ENCODE measurements around the gene CRTC1. TPM values are rescaled to one million over a fixed set of nuclear protein-coding genes. Genes with fewer than 3 reads are reported as not detected.
"Not testable (repeated sequence)": the region's sequence is repeated elsewhere in the genome, so short reads cannot be mapped to it uniquely, and the experiment has no call there.

The CRTC1 gene
- total RNA-seq, 1 experiment from 2014 or later: 3.7 TPM

- DNase-seq: no peak
- Histone ChIP-seq H4K20me1 (ENCODE audit: insufficient read depth, low read depth, low read length) (no peaks in the 10 kb centered on the region), H3K36me3 (ENCODE audit: insufficient read depth, low read length) (no peaks in the 10 kb centered on the region), H2AFZ (ENCODE audit: low read length) (no peak overlapping the region), H3K9me3 (ENCODE audit: low read length) (no peaks in the 10 kb centered on the region), H3K4me1 (ENCODE audit: low read length) (no peaks in the 10 kb centered on the region), H3K4me2 (ENCODE audit: low read depth, low read length, poor library complexity, severe bottlenecking) (no peak overlapping the region), H3K79me2 (ENCODE audit: low read length) (no peaks in the 10 kb centered on the region), H3K9ac (ENCODE audit: low read length) (no peak overlapping the region), H3K27me3 (ENCODE audit: low read length) (no peaks in the 10 kb centered on the region), H3K9me2 (replicated peaks; ENCODE audit: insufficient read depth, low read length) (no peaks in the 10 kb centered on the region), H3K27ac (ENCODE audit: low read length) (no peak overlapping the region), H3K4me3 (ENCODE audit: low read length) (no peak overlapping the region)
Observed at GRCh38 chr19:18807861-18808331, 124.4 kb downstream of the CRTC1 start.

DNA sequence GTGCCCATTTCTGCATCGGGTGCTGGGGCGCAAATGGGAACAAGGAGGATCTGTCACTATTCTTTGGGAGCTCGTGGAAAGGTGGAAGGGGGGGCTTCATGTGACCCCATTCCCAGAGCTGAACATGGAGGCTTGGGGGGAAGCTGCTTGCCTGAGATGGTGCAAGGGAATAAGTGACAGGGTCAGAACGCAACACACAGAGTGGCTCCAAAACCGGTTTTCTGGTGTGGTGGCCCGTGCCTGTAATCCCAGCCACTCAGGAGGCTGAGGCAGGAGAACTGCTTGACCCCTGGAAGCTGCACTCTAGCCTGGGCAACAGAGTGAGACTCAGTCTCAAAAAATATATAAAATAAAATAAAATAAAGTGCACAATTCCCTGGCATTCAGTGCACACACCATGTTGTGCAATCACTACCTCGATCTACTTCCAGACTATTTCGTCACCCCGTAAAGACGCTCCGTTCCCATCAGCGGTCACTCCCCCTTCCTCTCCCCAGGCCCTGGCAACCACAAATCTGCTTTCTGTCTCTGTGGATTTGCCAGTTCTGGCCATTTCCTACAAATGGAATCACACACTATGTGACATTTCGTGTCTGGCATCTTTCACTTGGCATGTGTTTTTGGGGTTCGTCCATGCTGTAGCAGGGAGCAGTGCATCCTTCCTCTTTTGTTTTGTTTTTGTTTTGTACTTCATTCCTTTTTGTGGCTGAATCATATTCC lies 125.8 kb downstream of the CRTC1 start:
- Histone ChIP-seq H2AFZ (ENCODE audit: low read length) (no peak overlapping the region), H3K9me2 (replicated peaks; ENCODE audit: insufficient read depth, low read length) (no peaks in the 10 kb centered on the region), H3K4me2 (ENCODE audit: low read depth, low read length, poor library complexity, severe bottlenecking) (no peak overlapping the region), H3K27ac (ENCODE audit: low read length) (no peak overlapping the region), H3K27me3 (ENCODE audit: low read length) (no peaks in the 10 kb centered on the region), H3K36me3 (ENCODE audit: insufficient read depth, low read length) (no peaks in the 10 kb centered on the region), H3K9me3 (ENCODE audit: low read length) (no peaks in the 10 kb centered on the region), H4K20me1 (ENCODE audit: insufficient read depth, low read depth, low read length) (no peaks in the 10 kb centered on the region), H3K79me2 (ENCODE audit: low read length) (no peaks in the 10 kb centered on the region), H3K4me1 (ENCODE audit: low read length) (no peaks in the 10 kb centered on the region), H3K9ac (ENCODE audit: low read length) (no peak overlapping the region), H3K4me3 (ENCODE audit: low read length) (no peak overlapping the region)
- no peak for DNase-seq

- not testable (repeated sequence) for H3K4me2 ChIP-seq (ENCODE audit: low read depth, low read length, poor library complexity, severe bottlenecking); H4K20me1 ChIP-seq (ENCODE audit: insufficient read depth, low read depth, low read length); H3K27me3 ChIP-seq (ENCODE audit: low read length); H3K27ac ChIP-seq (ENCODE audit: low read length); H3K36me3 ChIP-seq (ENCODE audit: insufficient read depth, low read length); H2AFZ ChIP-seq (ENCODE audit: low read length); H3K4me3 ChIP-seq (ENCODE audit: low read length); H3K9ac ChIP-seq (ENCODE audit: low read length); DNase-seq; H3K79me2 ChIP-seq (ENCODE audit: low read length); H3K9me2 ChIP-seq (replicated peaks; ENCODE audit: insufficient read depth, low read length); H3K4me1 ChIP-seq (ENCODE audit: low read length); H3K9me3 ChIP-seq (ENCODE audit: low read length)
Observed at GRCh38 chr19:18811638-18812037, 128.2 kb downstream of the CRTC1 start.

- Histone ChIP-seq H4K20me1 (ENCODE audit: insufficient read depth, low read depth, low read length) (no peaks in the 10 kb centered on the region), H2AFZ (ENCODE audit: low read length) (no peak overlapping the region), H3K9ac (ENCODE audit: low read length) (no peak overlapping the region), H3K79me2 (ENCODE audit: low read length) (no peaks in the 10 kb centered on the region), H3K27me3 (ENCODE audit: low read length) (no peaks in the 10 kb centered on the region), H3K9me2 (replicated peaks; ENCODE audit: insufficient read depth, low read length) (no peaks in the 10 kb centered on the region), H3K4me1 (ENCODE audit: low read length) (no peaks in the 10 kb centered on the region), H3K36me3 (ENCODE audit: insufficient read depth, low read length) (no peaks in the 10 kb centered on the region), H3K9me3 (ENCODE audit: low read length) (no peaks in the 10 kb centered on the region), H3K4me3 (ENCODE audit: low read length) (no peak overlapping the region), H3K27ac (ENCODE audit: low read length) (no peak overlapping the region), H3K4me2 (ENCODE audit: low read depth, low read length, poor library complexity, severe bottlenecking) (no peak overlapping the region)
- DNase-seq: no peak
Observed at GRCh38 chr19:18814063-18814462, 130.6 kb downstream of the CRTC1 start.

DNA sequence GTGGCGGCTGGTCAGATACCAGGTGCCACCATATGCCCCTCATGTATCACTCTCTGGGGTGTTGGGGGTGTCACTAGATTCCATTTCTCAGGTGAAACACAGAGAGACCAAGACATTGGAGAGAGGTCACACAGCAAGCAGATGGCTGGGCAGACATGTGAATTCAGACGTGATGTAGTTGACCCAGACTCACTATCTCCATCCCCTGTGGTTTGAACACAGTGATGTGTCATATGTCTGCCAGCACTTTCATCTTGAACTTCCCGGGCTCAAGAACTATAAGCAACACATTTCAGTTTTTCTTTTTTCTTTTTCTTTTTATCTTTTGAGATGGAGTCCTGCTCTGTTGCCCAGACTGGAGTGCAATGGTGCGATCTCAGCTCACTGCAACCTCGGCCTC lies 132.2 kb downstream of the CRTC1 start:
- Histone ChIP-seq H3K36me3 (ENCODE audit: insufficient read depth, low read length) (no peaks in the 10 kb centered on the region), H3K4me1 (ENCODE audit: low read length) (no peaks in the 10 kb centered on the region), H3K27ac (ENCODE audit: low read length) (no peak overlapping the region), H3K9me2 (replicated peaks; ENCODE audit: insufficient read depth, low read length) (no peaks in the 10 kb centered on the region), H3K4me3 (ENCODE audit: low read length) (no peak overlapping the region), H4K20me1 (ENCODE audit: insufficient read depth, low read depth, low read length) (no peaks in the 10 kb centered on the region), H3K79me2 (ENCODE audit: low read length) (no peaks in the 10 kb centered on the region), H3K9me3 (ENCODE audit: low read length) (no peaks in the 10 kb centered on the region), H2AFZ (ENCODE audit: low read length) (no peak overlapping the region), H3K4me2 (ENCODE audit: low read depth, low read length, poor library complexity, severe bottlenecking) (no peak overlapping the region), H3K9ac (ENCODE audit: low read length) (no peak overlapping the region), H3K27me3 (ENCODE audit: low read length) (no peaks in the 10 kb centered on the region)
- no peak for DNase-seq

GRCh38 chr19:18816645-18817044 lies 133.2 kb downstream of the CRTC1 start:
- not testable (repeated sequence) for H3K9me2 ChIP-seq (replicated peaks; ENCODE audit: insufficient read depth, low read length); H2AFZ ChIP-seq (ENCODE audit: low read length); H3K9ac ChIP-seq (ENCODE audit: low read length)

GRCh38 chr19:18817574-18817973 lies 134.1 kb downstream of the CRTC1 start:
- H3K4me1 ChIP-seq (ENCODE audit: low read length): no peaks in the 10 kb centered on the region
- H3K9me3 ChIP-seq (ENCODE audit: low read length): no peaks in the 10 kb centered on the region
- no peaks in the 10 kb centered on the region for H3K79me2 ChIP-seq (ENCODE audit: low read length)
- DNase-seq: no peak
- no peak overlapping the region for H3K9ac ChIP-seq (ENCODE audit: low read length)
- H3K36me3 ChIP-seq (ENCODE audit: insufficient read depth, low read length): no peaks in the 10 kb centered on the region
- no peaks in the 10 kb centered on the region for H3K27me3 ChIP-seq (ENCODE audit: low read length)
- H3K27ac ChIP-seq (ENCODE audit: low read length): no peak overlapping the region
- no peak overlapping the region for H3K4me2 ChIP-seq (ENCODE audit: low read depth, low read length, poor library complexity, severe bottlenecking)
- no peaks in the 10 kb centered on the region for H4K20me1 ChIP-seq (ENCODE audit: insufficient read depth, low read depth, low read length)
- no peak overlapping the region for H2AFZ ChIP-seq (ENCODE audit: low read length)
- H3K9me2 ChIP-seq (replicated peaks; ENCODE audit: insufficient read depth, low read length): no peaks in the 10 kb centered on the region
- H3K4me3 ChIP-seq (ENCODE audit: low read length): no peak overlapping the region

More at GRCh38 chr19:18816645-18817044, 133.2 kb downstream of the CRTC1 start:
- H3K27ac ChIP-seq (ENCODE audit: low read length); H3K9me3 ChIP-seq (ENCODE audit: low read length); DNase-seq; H3K4me3 ChIP-seq (ENCODE audit: low read length); H3K79me2 ChIP-seq (ENCODE audit: low read length); H3K4me2 ChIP-seq (ENCODE audit: low read depth, low read length, poor library complexity, severe bottlenecking); H3K4me1 ChIP-seq (ENCODE audit: low read length); H3K27me3 ChIP-seq (ENCODE audit: low read length); H4K20me1 ChIP-seq (ENCODE audit: insufficient read depth, low read depth, low read length); H3K36me3 ChIP-seq (ENCODE audit: insufficient read depth, low read length): not testable (repeated sequence)

DNA sequence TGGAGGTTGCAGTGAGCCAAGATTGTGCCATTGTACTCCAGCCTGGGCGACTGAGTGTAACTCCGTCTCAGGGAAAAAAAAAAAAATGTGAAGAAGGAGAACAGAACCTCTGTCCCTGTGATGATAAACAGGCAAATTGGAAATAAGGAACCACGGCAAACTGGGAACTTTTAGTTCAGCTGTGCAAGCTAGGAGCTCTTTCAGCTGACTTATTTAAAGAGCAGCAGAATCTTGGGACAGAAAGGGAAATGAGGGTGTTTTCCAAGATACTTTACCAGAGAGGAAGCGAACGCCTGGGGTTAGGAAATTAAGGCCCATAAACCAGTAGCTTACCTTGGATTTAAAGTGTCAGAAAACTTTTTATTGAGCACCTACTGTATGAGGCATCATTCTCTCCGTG lies 145.3 kb downstream of the CRTC1 start:
- Histone ChIP-seq H3K36me3 (ENCODE audit: insufficient read depth, low read length) (no peaks in the 10 kb centered on the region), H2AFZ (ENCODE audit: low read length) (no peak overlapping the region), H4K20me1 (ENCODE audit: insufficient read depth, low read depth, low read length) (peaks cover 15% of the 10 kb centered on the region), H3K9me3 (ENCODE audit: low read length) (peaks cover 4% of the 10 kb centered on the region), H3K9ac (ENCODE audit: low read length) (no peak overlapping the region), H3K4me3 (ENCODE audit: low read length) (no peak overlapping the region), H3K27ac (ENCODE audit: low read length) (no peak overlapping the region), H3K4me2 (ENCODE audit: low read depth, low read length, poor library complexity, severe bottlenecking) (no peak overlapping the region), H3K9me2 (replicated peaks; ENCODE audit: insufficient read depth, low read length) (no peaks in the 10 kb centered on the region), H3K79me2 (ENCODE audit: low read length) (peaks cover 19% of the 10 kb centered on the region), H3K4me1 (ENCODE audit: low read length) (peaks cover 7% of the 10 kb centered on the region), H3K27me3 (ENCODE audit: low read length) (no peaks in the 10 kb centered on the region)
- DNase-seq: no peak

All from Karpas-422 (cell line).